Fibroblast of upper back skin (primary cell): ENCODE data around the gene HAND2.
A peak's percentile ranks its signal among the peaks of the same experiment; 100 is the strongest.

Experiments
- DNase-seq: peaks from one replicate; pipeline ENCODE4 v3.0.0-alpha.2; 2013

Gene HAND2

GRCh38 chr4:173529477-173530325, at the start of gene HAND2:
HAND2 (minus strand) TSS chr4:173530229; CDS start chr4:173529289, 940 bp downstream.
- DNase-seq: peak; percentile 60

GRCh38 chr4:173578956-173579355, 48.9 kb upstream of the HAND2 start:
- DNase-seq: no peak

DNA sequence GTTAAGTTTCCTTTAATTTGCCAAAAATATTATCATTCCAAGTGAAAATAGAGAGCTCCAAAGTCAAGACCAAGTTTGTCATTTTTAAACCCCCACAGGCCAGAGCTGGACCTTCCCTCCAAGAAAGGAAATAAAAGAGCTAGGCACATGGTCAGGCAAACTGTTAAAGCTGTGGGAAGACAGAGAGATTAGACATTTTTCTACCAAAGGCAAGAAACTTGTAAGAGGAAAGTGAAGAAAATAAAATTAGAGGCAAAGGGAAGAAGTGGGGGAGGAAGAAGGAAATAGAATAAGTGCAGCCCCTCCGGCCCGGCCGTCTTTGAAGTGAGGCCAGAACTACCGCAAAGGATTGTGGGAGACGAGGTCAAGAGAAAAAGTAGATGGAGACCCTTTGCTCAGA, 47.9 kb upstream of the HAND2 start:
- no peak for DNase-seq

GRCh38 chr4:173575482-173576152, 45.6 kb upstream of the HAND2 start:
- no peak for DNase-seq

DNA sequence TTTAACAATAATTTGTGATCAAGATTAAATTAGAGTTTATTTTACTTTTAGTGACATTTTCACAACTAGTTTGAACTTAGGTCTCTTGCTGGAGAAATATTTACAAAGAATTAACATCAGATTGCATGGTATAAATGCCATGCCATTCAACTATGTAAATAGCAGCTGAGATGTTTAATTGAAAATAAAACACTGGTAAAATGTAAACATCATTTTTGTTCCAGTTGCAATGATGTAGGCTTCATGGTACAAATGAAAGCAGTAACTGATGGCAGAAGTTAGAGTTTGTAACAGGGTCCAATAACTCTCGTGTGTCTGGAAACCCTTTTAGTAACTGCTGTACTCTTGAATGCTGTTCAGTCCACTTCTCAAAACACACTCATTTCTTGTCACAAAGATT, 43.7 kb upstream of the HAND2 start:
- DNase-seq: no peak

GRCh38 chr4:173573286-173573685, 43.3 kb upstream of the HAND2 start:
- DNase-seq: no peak

DNA sequence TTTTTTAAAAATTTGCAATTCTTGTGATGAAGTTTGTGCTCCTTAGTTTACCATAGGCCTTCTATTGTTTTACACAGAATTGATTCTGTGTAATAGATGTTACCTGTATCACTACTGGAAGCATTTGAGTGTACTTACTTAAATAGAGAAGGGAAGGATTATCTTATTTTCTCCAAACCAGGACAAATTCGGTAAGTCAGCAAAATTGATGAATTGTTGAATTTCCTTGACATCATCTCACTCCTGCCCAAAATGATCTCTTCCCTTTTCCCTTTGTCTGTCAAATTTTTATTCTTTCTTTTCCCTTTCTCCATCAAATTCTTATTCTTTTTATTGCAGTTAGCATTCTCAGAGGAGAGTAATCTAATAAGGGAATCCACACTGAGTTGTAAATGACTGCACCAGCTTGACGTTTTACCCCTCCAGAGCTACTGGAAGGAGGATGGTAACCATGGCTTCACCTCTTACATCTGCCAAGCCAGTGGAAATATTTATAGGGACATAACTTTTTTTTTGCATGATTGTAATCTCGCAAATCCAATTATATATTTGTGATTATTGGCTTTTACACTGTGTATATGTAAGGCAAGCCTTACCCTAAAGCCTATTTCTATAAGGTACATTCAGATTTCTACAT, 42.6 kb upstream of the HAND2 start:
- DNase-seq: no peak

DNA sequence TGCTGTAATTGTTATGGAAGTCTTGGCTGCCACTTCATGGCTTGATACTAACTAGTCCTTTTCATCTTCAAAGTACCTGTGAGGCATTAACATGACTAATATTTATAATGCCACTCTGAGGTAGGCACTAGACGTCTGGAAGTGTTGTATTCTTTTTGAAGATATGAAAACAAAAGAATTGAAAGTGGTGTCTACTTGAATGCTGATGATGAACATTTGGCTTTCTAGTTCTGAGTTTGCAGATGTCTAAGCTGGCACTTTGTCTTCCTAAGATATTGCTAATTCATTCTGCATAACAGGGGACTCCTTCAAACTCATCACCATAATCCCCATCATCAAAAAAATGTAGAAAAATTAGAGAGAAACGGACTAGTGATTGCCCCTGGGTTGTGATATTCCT, 41.6 kb upstream of the HAND2 start:
- no peak for DNase-seq

- DNase-seq: no peak
These were observed 35.3 kb upstream of the HAND2 start for GRCh38 chr4:173565281-173565680.

DNA sequence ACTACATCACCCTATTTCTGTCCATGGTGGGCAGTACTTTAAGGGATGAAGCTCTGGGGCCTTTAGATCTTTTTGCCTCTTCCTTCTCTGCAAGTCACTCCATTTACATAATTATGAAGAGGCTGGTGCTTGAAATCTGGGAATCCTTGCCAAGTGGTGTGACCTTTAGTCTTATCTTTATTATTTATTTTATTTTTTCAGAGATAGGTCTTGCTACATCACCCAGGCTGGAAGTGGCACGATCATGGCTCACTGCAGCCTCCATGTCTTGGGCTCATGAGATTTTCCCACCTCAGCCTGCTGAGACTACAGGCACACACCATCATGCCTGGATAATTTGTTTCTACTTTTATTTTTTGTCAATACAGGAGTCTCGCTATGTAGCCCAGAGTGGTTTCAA, 34.4 kb upstream of the HAND2 start:
- no peak for DNase-seq

DNA sequence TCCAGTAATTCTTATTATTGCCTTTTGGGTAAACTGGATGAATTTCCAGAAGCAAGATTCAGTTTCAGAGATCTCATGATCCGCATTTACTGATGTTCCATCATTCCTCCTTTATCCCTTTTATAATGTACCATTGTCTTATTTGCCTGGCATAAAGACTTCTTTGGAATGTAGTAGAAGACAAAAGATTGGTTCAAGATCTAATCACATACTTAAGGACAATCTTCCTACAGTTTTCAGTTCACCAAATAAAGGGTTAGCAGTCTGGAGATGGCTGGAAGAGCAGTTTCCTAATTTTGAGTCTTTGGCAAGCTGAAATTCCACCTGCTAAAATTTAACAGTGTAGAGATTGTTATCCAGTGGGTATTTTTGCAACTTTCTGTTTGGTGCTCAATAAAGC, 30.9 kb upstream of the HAND2 start:
- no peak for DNase-seq

GRCh38 chr4:173556398-173557131, 26.5 kb upstream of the HAND2 start:
- DNase-seq: no peak

DNA sequence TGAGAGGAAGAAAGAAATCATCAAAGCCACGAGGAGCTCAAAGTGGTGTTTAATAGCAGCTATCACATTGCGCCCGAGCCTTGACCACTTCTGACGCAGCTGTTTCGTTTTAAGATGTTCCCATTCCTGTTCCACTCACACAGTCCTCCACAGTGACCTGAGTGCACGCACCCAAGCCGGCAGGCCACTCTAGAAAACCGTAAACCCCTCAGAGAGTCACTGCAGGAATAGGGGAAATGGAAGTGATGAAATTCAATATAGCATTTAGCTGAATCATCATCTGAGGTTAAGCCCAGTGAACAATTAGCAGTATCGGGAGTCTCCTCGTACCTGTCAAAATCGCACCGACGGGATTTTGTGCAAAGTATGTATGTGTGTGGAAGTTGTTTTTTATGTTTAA, 17.9 kb upstream of the HAND2 start:
- DNase-seq: no peak

DNA sequence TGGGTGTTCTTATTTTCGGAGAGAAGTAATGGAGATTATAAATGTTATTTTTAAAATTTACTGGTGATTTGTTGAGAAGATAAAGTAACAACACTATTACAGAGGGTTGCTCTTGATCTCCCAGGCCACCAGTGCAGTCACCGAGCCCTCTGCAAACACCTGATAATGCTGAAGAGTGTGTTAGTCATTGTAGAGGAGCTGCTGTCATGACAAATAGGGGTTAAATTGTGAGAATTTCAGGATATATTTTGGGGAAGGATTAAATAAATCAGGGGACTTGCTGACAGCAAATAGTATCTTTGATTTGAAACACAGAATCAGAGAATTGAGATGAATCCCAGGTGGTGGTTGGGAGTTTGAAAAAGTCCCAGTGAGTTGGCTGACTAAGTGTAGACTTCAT, 16.7 kb upstream of the HAND2 start:
- DNase-seq: no peak

DNA sequence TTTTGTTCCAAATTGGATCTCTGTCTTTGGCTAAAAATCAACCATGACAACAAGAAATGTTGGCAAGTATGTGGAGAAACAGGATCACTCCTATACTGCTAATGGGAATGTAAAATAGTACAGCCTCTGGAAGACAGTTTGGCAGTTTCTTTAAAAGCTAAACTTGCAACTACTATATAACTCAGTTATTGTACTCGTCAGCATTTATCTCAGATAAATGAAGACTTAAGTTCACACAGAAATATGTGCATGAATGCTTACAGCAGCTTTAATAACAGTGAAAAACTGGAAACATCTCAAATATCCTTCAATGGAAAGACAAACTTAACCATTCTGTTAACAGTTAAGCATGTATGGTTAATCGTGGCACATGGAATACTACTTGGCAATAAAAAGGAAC, 15.4 kb upstream of the HAND2 start:
- DNase-seq: no peak

- DNase-seq: no peak
These were observed 13.2 kb upstream of the HAND2 start for GRCh38 chr4:173543266-173543665.

- no peak for DNase-seq
These were observed 10.0 kb upstream of the HAND2 start for GRCh38 chr4:173539986-173540385.

- no peak for DNase-seq
These were observed 8.9 kb upstream of the HAND2 start for GRCh38 chr4:173538909-173539445.

DNA sequence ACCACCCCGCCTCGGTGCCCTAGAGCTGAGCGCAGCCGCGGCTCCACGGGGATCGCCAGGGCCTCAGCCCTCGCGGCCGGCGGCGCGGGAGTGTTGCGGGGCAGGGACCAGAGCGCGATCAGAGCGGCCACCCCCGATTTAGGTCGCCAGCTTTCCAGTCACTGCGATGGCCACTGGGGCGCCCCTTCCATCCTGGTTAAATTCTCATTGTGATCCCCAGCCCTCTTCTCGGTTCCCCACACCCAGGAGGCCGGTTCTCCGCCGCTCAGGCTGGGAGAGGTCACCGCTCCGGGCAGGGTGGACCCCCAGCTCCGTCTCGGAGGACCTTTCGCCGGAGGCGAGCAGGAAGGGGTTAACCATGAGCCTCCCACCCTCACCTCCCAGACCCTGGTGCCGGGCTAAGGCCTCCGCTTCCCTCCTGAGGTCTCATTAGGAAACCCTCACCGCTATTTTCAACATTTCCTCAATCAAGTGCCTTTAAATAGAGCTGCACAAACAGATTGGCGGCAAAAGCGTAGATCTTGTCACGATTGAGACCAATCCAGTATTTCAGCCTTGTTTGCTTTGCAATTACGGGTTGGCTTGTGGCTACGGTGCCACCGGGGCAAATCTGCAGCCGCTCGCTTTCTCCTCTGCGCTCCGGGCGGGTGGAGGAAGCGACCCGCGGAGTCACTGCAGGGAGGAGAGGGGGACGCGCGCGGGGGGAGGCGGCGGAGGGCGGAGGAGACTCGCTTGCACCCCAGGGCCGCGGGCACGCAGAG, 8.3 kb upstream of the HAND2 start:
- DNase-seq: no peak

GRCh38 chr4:173537613-173538147, 7.7 kb upstream of the HAND2 start:
- DNase-seq: no peak

- DNase-seq: no peak
These were observed 6.9 kb upstream of the HAND2 start for GRCh38 chr4:173536808-173537429.
